ENCODE results near the gene PTPRZ1.

The PTPRZ1 gene

DNA sequence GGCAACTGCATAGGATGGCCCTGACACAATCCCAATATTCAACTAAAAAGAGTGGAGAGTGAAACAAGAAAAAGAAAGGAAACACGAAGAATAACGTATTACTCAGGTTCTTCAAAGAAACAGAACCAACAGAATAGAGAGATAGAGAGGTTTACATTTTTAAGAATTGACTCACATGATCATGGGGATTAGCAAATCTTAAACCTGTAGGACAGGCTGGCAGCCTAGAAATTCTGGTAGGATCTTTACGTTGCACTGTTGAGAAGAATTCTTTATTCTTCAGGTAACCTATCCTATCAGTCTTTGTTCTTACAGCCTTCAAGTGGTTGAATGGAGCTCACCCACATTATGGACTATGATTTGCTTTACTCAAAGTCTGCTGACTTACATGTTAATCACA lies 167.2 kb downstream of the PTPRZ1 start:
- Histone ChIP-seq H3K36me3 (replicated peaks) (no peaks in the 10 kb centered on the region), H3K4me3 (ENCODE audit: low read depth, low read length) (no peak overlapping the region), H3K27me3 (replicated peaks) (no peaks in the 10 kb centered on the region), H3K27ac (no peak overlapping the region)
- DNase-seq: no peak
- TF ChIP-seq, protein P1, sequence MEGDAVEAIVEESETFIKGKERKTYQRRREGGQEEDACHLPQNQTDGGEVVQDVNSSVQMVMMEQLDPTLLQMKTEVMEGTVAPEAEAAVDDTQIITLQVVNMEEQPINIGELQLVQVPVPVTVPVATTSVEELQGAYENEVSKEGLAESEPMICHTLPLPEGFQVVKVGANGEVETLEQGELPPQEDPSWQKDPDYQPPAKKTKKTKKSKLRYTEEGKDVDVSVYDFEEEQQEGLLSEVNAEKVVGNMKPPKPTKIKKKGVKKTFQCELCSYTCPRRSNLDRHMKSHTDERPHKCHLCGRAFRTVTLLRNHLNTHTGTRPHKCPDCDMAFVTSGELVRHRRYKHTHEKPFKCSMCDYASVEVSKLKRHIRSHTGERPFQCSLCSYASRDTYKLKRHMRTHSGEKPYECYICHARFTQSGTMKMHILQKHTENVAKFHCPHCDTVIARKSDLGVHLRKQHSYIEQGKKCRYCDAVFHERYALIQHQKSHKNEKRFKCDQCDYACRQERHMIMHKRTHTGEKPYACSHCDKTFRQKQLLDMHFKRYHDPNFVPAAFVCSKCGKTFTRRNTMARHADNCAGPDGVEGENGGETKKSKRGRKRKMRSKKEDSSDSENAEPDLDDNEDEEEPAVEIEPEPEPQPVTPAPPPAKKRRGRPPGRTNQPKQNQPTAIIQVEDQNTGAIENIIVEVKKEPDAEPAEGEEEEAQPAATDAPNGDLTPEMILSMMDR (IDR thresholded peaks at IDR 0.05; ENCODE audit: low read depth, low read length, missing control alignments): no peak
- in situ Hi-C loops (cut with HindIII; ENCODE audit: low pct_ligation_motif_present, low sequenced_read_pairs): no loop called here

DNA sequence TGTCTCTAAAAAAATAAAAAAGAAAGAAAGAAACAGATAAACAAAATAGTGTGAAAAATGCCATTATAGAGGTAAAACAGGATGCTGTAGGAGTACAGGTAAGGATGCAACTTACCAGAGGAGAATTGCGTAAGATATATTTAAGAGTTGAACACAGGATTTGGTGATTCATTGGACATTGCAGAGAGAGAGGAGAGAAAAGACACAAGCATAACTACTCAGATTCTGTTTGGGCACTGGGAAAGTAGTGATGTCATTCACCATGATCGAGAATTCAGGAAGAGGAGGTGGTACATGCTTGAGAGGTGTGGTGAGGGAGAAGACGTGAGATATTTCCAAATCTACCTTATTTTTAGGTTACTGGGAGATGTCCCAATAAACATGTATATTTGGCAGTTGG lies 173.4 kb downstream of the PTPRZ1 start:
- Histone ChIP-seq H3K27me3 (replicated peaks) (no peaks in the 10 kb centered on the region), H3K27ac (no peak overlapping the region), H3K4me3 (ENCODE audit: low read depth, low read length) (no peak overlapping the region), H3K36me3 (replicated peaks) (no peaks in the 10 kb centered on the region)
- TF ChIP-seq, protein P1 (IDR thresholded peaks at IDR 0.05; ENCODE audit: low read depth, low read length, missing control alignments): no peak
- no peak for DNase-seq
- in situ Hi-C loops (cut with HindIII; ENCODE audit: low pct_ligation_motif_present, low sequenced_read_pairs): no loop called here

DNA sequence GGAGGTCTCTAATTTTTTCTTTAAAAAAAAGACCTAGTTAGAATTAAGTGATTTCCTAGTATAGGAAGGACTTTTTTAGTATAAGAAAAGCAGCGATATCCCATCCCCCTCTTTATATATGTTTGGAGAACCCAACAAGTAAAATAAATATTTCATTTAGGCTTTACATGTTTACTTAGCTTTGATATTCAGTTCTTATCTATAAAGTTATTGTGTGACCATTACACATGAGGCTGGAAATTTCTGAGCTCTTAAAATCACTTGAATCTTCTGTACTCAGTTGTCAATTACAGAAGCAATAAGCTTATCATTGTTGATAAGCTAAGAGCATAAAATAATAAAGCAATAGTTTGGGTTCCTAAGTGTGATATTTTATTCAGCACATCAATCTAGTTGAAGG lies 181.4 kb downstream of the PTPRZ1 start:
- TF ChIP-seq, protein P1 (IDR thresholded peaks at IDR 0.05; ENCODE audit: low read depth, low read length, missing control alignments): no peak
- Histone ChIP-seq H3K27me3 (replicated peaks) (no peaks in the 10 kb centered on the region), H3K4me3 (ENCODE audit: low read depth, low read length) (no peak overlapping the region), H3K27ac (no peak overlapping the region), H3K36me3 (replicated peaks) (no peaks in the 10 kb centered on the region)
- in situ Hi-C loops (cut with HindIII; ENCODE audit: low pct_ligation_motif_present, low sequenced_read_pairs): no loop called here
- DNase-seq: no peak

DNA sequence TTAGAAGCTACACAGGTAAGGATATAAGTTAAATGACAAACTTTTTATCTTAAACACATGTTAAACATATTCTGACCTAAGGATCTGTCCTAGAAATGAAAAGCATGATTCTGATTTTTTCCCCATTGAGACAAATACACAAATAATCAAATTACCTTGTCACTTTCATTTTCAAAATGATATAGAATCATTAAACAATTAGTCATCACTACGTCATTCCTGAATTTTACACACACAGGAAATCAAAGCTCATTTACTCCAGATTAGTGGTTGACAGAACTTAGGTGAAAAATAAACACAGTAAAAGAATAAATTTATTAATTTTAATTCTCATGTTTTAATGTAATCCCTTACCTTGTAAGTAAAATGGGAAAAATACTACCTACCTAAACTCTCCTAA lies 182.1 kb downstream of the PTPRZ1 start:
- TF ChIP-seq, protein P1 (IDR thresholded peaks at IDR 0.05; ENCODE audit: low read depth, low read length, missing control alignments): no peak
- Histone ChIP-seq H3K27ac (no peak overlapping the region), H3K36me3 (replicated peaks) (no peaks in the 10 kb centered on the region), H3K27me3 (replicated peaks) (no peaks in the 10 kb centered on the region), H3K4me3 (ENCODE audit: low read depth, low read length) (no peak overlapping the region)
- no peak for DNase-seq
- in situ Hi-C loops (cut with HindIII; ENCODE audit: low pct_ligation_motif_present, low sequenced_read_pairs): no loop called here

DNA sequence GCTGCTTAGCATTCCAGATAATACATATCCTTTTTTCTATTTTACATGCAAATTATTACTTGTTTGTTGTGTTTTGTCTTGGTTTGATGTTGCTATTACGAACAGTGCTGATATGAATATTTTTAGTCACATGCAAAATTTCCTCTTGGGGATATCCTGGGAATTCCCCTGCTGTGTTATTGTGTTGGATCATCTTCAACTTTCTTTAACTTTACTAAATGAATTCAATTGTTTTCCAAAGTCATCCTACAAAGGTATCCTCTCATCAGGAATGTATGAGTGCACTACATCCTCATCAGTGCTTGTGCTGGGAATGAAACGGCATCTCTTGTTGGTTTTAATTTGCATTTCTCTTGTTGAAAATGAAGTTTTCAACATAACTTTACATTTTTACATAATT lies 184.0 kb downstream of the PTPRZ1 start:
- no peak for DNase-seq
- no peaks in the 10 kb centered on the region for H3K36me3 ChIP-seq (replicated peaks)
- in situ Hi-C loops (cut with HindIII; ENCODE audit: low pct_ligation_motif_present, low sequenced_read_pairs): no loop called here

DNA sequence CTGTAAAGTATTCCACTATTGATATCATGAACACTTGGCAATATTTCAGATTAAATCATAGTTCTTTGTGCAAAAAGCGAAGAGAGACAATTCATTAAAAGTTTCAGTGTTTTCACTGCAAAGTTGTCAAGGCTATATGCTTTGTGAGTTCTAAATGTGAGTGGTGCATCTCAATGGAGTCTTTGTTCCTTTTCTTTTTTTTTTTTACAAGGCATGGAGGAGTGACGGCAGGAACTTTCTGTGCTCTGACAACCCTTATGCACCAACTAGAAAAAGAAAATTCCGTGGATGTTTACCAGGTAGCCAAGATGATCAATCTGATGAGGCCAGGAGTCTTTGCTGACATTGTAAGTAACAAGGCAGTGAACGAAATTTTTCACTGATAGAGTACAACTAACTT lies 186.6 kb downstream of the PTPRZ1 start:
- H3K36me3 ChIP-seq (replicated peaks): no peaks in the 10 kb centered on the region
- TF ChIP-seq, protein P1 (IDR thresholded peaks at IDR 0.05; ENCODE audit: low read depth, low read length, missing control alignments): no peak
- no peaks in the 10 kb centered on the region for H3K27me3 ChIP-seq (replicated peaks)
- H3K4me3 ChIP-seq (ENCODE audit: low read depth, low read length): no peak overlapping the region
- no peak overlapping the region for H3K27ac ChIP-seq
- in situ Hi-C loops (cut with HindIII; ENCODE audit: low pct_ligation_motif_present, low sequenced_read_pairs): no loop called here
- no peak for DNase-seq

More for the DNA sequence above, 184.0 kb downstream of the PTPRZ1 start:
- Histone ChIP-seq H3K4me3 (ENCODE audit: low read depth, low read length) (no peak overlapping the region), H3K27ac (no peak overlapping the region), H3K27me3 (replicated peaks) (no peaks in the 10 kb centered on the region)
- TF ChIP-seq, protein P1 (IDR thresholded peaks at IDR 0.05; ENCODE audit: low read depth, low read length, missing control alignments): no peak
